Brain pericyte (primary cell): ENCODE results near the gene RYR1.
"Not testable (repeated sequence)": the region's sequence is repeated elsewhere in the genome, so short reads cannot be mapped to it uniquely, and the experiment has no call there.

Experiments used
- DNase-seq: peaks from one replicate; pipeline ENCODE4 v3.0.0-alpha.2; 2012; ENCODE audit warnings: low read depth, low spot score

Gene RYR1

GRCh38 chr19:38514812-38515633 lies 81.5 kb downstream of the RYR1 start:
- DNase-seq: no peak

- no peak for DNase-seq
Measured at GRCh38 chr19:38515896-38516295, 82.4 kb downstream of the RYR1 start.

GRCh38 chr19:38516802-38517201 lies 83.3 kb downstream of the RYR1 start:
- no peak for DNase-seq

GRCh38 chr19:38517321-38517720 lies 83.8 kb downstream of the RYR1 start:
- no peak for DNase-seq

- DNase-seq: not testable (repeated sequence)
Measured at GRCh38 chr19:38517980-38518379, 84.5 kb downstream of the RYR1 start.

- DNase-seq: no peak
Measured at GRCh38 chr19:38519168-38519567, 85.7 kb downstream of the RYR1 start.

GRCh38 chr19:38519988-38520387 lies 86.5 kb downstream of the RYR1 start:
- DNase-seq: no peak

- DNase-seq: no peak
Measured at GRCh38 chr19:38522915-38523314, 89.4 kb downstream of the RYR1 start.

- no peak for DNase-seq
Measured at GRCh38 chr19:38523319-38523718, 89.8 kb downstream of the RYR1 start.

- no peak for DNase-seq
Measured at GRCh38 chr19:38524369-38524768, 90.9 kb downstream of the RYR1 start.

GRCh38 chr19:38524994-38525634 lies 91.6 kb downstream of the RYR1 start:
- DNase-seq: no peak

- no peak for DNase-seq
Measured at GRCh38 chr19:38526430-38526829, 92.9 kb downstream of the RYR1 start.

GRCh38 chr19:38527466-38528136 lies 94.1 kb downstream of the RYR1 start:
- no peak for DNase-seq

GRCh38 chr19:38528213-38528755 lies 94.8 kb downstream of the RYR1 start:
- no peak for DNase-seq

GRCh38 chr19:38528931-38529330 lies 95.4 kb downstream of the RYR1 start:
- DNase-seq: no peak

GRCh38 chr19:38531515-38531914 lies 98.0 kb downstream of the RYR1 start:
- DNase-seq: no peak

- DNase-seq: no peak
Measured at GRCh38 chr19:38532939-38533338, 99.4 kb downstream of the RYR1 start.

- no peak for DNase-seq
Measured at GRCh38 chr19:38534574-38534973, 101.1 kb downstream of the RYR1 start.

GRCh38 chr19:38535212-38535611 lies 101.7 kb downstream of the RYR1 start:
- DNase-seq: no peak

GRCh38 chr19:38537071-38537936 lies 103.8 kb downstream of the RYR1 start:
- no peak for DNase-seq

- no peak for DNase-seq
Measured at GRCh38 chr19:38538386-38538785, 104.9 kb downstream of the RYR1 start.
